Measurements from ENCODE around the gene PDHA2.
"Not testable (repeated sequence)": the region's sequence is repeated elsewhere in the genome, so short reads cannot be mapped to it uniquely, and the experiment has no call there.

The PDHA2 gene

DNA sequence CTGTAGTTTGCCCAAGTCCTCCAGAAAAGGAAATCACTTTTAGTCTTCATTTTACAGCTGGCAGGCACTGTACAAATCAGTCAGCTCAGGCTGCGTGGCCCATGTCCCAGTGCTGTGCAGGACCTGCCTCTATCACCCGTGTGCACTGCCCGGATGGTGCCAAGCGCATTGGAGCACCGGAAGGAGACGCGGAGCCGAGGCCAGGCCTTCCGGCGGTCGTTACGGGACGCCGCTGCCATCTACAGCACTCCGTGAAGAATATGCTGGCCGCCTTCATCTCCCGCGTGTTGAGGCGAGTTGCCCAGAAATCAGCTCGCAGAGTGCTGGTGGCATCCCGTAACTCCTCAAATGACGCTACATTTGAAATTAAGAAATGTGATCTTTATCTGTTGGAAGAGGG lies at the start of gene PDHA2:
Gene PDHA2, plus strand, starts transcription at position 203 of the 400 bp plus-strand sequence. Its CDS starts 58 bp downstream, at position 261.
- no peak for DNase-seq

DNA sequence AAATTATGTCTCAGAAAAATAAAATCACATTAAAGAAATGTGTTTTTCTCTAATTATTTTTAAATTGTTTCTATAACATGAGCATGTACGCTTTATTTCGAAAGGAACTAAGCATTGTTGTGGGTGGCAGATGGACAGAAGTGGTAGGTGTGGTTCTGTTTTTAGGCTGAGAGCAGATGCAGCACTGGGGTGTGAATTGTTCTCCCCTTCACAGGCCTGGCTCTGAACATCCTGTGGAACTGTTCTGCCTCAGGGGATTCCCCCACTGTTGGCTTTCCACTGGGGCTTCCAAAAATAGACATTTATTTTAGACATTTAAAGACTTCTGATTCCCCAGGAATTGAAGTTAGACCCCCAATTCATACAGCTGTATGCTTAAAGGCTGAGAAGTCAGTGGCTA lies 41.9 kb upstream of the PDHA2 start:
- no peak for DNase-seq

- DNase-seq: no peak
Observed at GRCh38 chr4:95798727-95799126, 41.2 kb upstream of the PDHA2 start.

DNA sequence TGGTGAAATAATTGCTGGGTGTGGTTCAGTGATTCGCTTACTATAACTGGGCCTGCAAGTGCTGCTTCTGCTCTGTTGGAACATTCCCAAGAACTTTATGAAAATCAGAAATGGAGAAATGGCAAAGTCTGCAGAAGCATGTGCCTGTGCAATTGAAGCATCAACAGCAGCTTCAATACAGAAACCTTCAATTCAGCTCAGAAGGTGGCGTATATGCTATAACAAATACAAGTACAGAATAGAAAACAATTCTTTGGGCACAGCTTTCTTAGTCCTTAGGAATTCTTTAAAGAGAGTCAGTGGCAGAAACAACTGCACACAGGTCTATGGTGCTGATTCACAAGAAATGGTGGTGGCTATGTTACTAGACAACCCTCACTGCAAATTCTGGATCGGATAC lies 18.0 kb upstream of the PDHA2 start:
- DNase-seq: no peak

DNA sequence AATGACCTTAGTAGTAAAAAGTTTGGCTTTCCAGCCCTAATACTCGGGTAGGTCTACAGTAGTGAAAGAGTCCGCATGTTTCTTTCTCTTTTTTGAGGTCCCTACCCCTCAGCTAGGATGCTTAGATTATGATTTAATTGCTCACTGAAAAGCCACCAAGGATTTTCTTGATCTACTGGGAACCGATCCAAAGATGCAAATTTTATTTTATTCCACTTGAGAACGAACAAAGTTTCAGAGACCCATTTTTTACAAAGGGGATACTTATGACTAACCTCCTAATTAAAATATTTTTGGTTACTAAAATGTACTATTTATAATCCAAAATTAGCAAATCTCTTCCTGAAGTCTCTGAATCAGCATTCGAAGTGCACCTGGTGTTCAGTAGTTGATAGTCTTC lies 14.3 kb upstream of the PDHA2 start:
- no peak for DNase-seq

- no peak for DNase-seq
Observed at GRCh38 chr4:95830651-95831050, 9.2 kb upstream of the PDHA2 start.

- no peak for DNase-seq
Observed at GRCh38 chr4:95831166-95831565, 8.7 kb upstream of the PDHA2 start.

- no peak for DNase-seq
Observed at GRCh38 chr4:95833711-95834194, 6.1 kb upstream of the PDHA2 start.

- DNase-seq: no peak
Observed at GRCh38 chr4:95835672-95836071, 4.2 kb upstream of the PDHA2 start.

- DNase-seq: no peak
Observed at GRCh38 chr4:95838192-95838591, 1.7 kb upstream of the PDHA2 start.

DNA sequence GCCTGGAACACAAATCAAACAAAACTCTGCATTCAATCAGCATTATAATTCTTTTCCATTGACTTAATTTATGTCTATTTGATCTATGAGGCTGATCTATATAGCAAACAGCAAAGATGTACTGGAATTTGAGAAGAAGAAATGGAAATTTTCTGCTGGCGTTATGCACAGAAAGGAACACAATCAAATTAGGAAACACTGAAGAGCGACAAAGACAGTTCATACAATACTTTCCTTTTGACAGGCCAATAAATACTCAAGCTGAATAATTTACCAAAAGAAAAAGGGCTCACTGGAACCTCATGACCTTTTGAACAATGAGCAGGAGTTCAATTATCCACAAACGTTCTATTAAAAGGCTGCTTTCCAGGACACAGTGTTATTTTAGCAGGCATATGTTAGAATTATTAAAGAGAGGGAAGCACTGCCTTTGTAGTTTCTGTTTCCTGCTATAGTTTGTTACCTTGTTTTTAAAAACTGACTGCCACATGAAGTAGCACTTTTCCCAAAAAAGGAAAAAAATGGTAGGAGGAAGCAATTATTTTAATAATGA lies 8.1 kb downstream of the PDHA2 start:
- DNase-seq: no peak

GRCh38 chr4:95850161-95850560 lies 10.3 kb downstream of the PDHA2 start:
- no peak for DNase-seq

GRCh38 chr4:95857761-95858160 lies 17.9 kb downstream of the PDHA2 start:
- no peak for DNase-seq

DNA sequence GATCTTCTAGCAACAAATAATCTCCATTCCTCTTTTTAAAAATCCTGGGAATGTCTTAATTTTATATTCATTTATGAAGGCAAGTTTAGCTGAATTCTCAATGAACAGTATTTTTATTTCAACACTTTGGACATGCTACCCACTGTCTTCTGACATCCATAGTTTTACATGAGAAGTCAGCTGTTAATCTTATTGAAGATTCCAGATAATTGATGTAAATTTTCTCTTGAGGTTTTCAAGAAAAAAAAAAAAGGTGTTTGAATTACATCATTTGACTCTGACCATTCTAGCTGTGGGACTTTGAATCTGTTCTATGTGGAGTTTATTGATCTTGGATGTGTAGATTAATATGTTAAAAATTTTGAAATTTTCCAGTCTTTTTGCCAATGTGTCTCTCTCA lies 28.0 kb downstream of the PDHA2 start:
- no peak for DNase-seq

- not testable (repeated sequence) for DNase-seq
Observed at GRCh38 chr4:95869414-95869813, 29.5 kb downstream of the PDHA2 start.

DNA sequence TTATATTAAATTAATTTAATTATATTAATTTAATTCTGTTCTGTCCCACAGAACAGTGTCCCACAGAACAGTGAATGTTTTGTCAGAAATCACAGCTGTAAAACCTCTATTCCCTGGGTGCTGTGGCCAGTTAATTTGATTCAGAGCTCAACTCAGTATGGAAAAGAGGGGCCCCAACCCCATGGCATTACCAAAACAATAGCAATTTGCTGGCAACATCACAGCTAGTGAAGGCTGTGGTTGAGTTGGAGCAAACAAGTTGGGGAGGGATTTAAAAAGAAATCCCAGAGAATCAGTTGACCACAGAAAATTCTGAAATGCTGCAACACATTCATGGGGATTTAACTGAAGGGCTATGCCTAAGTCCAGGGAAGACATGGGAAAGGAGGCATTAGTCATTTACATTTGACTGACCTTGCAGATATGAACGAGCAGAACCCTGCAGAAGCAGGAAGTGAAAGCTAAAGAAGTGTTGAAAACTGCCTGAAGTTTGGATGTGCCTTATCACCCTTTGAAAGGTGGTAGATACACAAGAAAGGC lies 30.1 kb downstream of the PDHA2 start:
- DNase-seq: no peak

DNA sequence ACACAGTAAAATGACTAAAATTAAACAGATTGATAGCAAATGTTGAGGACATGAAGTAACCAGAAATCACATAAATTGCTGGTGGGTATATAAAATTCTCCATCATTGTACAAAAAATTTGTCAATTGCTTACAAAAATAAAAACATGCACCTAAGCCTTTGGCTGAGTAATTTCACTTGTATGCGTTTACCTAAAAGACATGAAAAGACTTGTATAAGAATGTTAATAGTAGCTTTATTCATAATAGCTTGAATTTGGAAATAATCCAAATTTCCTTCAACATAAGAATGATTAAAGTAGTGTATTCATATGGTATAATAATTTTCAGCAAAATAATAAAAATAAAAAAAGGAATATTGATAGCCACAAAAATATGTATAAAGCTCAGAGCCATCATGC lies 37.7 kb downstream of the PDHA2 start:
- no peak for DNase-seq

DNA sequence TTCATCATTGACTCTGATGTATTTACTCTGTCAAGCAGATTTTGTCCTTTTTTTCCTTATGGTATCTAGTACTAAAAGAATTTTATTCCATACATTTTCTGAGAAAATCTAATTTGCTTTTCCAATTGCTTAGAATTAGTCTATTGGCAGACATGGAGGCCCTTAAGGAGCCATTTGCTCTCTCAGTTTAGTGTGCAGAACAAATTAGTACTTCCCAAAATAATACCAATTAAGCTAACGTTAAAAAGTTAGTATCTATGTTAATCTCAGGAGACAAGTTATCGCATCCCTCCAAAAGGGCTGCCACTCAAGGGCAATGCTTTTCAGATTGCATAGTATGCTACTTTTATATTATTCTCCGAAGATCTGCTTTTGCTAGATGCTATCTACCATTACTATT lies 47.7 kb downstream of the PDHA2 start:
- no peak for DNase-seq

GRCh38 chr4:95889662-95890061 lies 49.8 kb downstream of the PDHA2 start:
- DNase-seq: no peak
